Osteocyte (in vitro differentiated cells): ENCODE measurements around the gene XPC. TPM values are rescaled to one million over a fixed set of nuclear protein-coding genes. Genes with fewer than 3 reads are reported as not detected.

Experiments used
- DNase-seq: peaks from one replicate; pipeline ENCODE4 v3.0.0; 2021; ENCODE audit warnings: mixed read lengths; ENCODE audit not compliant: unreplicated experiment; ENCODE audit errors: extremely low spot score
- H3K27ac Mint-ChIP-seq: one replicate; pipeline ENCODE4 v1.8.0; 2021; ENCODE audit warnings: mild to moderate bottlenecking, mixed read lengths; ENCODE audit not compliant: unreplicated experiment
- H3K27me3 Mint-ChIP-seq: one replicate; pipeline ENCODE4 v1.8.0; 2021; ENCODE audit warnings: mixed read lengths; ENCODE audit not compliant: unreplicated experiment
- H3K36me3 Mint-ChIP-seq: one replicate; pipeline ENCODE4 v1.8.0; 2021; ENCODE audit warnings: mixed read lengths; ENCODE audit not compliant: unreplicated experiment
- H3K4me1 Mint-ChIP-seq: one replicate; pipeline ENCODE4 v1.8.0; 2021; ENCODE audit warnings: mixed read lengths; ENCODE audit not compliant: unreplicated experiment
- H3K4me3 Mint-ChIP-seq: one replicate; pipeline ENCODE4 v1.8.0; 2021; ENCODE audit warnings: mild to moderate bottlenecking, moderate library complexity, mixed read lengths; ENCODE audit not compliant: unreplicated experiment
- H3K9me3 Mint-ChIP-seq: one replicate; pipeline ENCODE4 v1.8.0; 2021; ENCODE audit warnings: mixed read lengths; ENCODE audit not compliant: unreplicated experiment
- total RNA-seq: library from RNA; stranded (reverse); gene quantifications from 2 replicates; pipeline ENCODE4 v1.2.1, GENCODE V29; 2021
- TF ChIP-seq, protein P1 (sequence below): fragments of 200-600 bp; sonication (generic); IDR thresholded peaks from 2 replicates; pipeline ENCODE4 v1.5.0; 2021; ENCODE audit warnings: antibody characterized with exemption, mild to moderate bottlenecking, moderate library complexity

Gene XPC
- total RNA-seq, 1 donor from 2014 or later, result 39.4 TPM

DNA sequence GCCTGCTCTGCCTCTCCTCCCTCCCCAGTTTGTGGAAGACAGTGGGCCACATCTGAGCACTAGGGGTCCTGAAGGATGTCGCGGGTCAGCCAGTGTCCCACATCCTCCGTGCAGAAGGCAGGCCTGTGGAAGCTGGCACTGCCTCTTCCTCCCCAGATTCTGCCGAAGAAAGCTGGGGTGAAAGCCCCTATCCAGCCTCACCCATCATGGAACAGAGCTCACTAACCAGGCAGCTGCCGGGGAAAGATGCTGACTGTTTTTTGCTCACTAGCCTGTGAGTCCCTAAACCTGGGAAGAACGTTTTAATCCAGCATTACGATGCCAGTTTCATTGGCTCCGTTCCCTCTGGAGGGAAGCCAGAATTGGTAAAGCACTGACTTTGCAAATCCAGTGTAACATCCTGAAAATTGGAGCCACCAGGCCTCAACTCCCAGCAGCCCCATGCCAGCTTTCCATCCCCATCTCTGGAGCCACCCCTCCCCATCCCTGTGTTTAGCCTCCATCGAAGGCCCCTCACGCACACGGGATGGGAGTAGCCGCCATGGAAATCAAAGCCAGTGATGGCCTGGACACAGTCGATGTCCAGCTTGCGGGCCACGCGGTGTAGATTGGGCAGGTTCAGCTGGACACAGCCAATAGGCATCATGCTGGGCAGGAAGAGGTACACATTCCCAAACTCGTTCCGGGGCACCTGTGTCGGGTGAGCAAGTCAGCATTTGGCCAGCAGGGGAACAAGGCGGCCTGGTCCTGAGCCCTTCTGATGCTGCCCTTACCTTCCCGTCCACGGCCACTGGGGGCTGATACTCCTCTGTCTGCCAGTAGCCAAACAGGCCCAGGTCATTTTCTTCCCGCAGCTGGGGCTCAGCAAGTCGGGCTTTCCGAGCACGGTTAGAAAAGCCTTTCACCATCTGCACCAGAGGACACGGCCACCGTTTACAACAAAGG, 30.1 kb downstream of the XPC start:
- Mint-ChIP-seq H3K36me3 (peaks cover 26% of the 10 kb centered on the region), H3K9me3 (no peaks in the 10 kb centered on the region), H3K4me3 (no peak overlapping the region), H3K27ac (peak overlapping the region; percentile 64), H3K27me3 (no peaks in the 10 kb centered on the region), H3K4me1 (peaks cover 25% of the 10 kb centered on the region)
- TF ChIP-seq, protein P1, sequence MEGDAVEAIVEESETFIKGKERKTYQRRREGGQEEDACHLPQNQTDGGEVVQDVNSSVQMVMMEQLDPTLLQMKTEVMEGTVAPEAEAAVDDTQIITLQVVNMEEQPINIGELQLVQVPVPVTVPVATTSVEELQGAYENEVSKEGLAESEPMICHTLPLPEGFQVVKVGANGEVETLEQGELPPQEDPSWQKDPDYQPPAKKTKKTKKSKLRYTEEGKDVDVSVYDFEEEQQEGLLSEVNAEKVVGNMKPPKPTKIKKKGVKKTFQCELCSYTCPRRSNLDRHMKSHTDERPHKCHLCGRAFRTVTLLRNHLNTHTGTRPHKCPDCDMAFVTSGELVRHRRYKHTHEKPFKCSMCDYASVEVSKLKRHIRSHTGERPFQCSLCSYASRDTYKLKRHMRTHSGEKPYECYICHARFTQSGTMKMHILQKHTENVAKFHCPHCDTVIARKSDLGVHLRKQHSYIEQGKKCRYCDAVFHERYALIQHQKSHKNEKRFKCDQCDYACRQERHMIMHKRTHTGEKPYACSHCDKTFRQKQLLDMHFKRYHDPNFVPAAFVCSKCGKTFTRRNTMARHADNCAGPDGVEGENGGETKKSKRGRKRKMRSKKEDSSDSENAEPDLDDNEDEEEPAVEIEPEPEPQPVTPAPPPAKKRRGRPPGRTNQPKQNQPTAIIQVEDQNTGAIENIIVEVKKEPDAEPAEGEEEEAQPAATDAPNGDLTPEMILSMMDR, result no peak
- DNase-seq, result peak; percentile 66

DNA sequence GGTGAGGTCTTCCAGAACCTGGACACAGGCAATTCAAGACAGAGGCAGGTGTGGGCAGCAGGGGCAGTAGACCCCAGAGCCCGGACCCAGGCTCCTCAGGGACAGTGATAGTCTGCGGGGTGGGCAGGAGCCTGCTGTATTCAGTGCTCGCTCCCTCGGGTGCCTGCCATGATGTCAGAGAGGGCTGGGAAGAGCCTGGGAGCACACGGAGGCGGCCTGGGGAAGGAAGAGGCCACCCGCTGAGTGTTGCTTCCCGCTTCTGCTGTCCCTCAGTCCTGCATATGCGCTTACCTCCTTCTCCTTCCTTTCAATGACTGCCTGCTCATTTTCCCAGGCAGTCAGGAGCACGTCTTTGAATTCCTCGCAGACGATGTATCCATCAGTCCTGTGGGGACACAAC, 30.8 kb downstream of the XPC start:
- Mint-ChIP-seq H3K4me3 (no peak overlapping the region), H3K27me3 (no peaks in the 10 kb centered on the region), H3K4me1 (peaks cover 31% of the 10 kb centered on the region), H3K9me3 (no peaks in the 10 kb centered on the region), H3K36me3 (peaks cover 23% of the 10 kb centered on the region), H3K27ac (peak overlapping the region; percentile 78)
- peak; percentile 44 for DNase-seq
- TF ChIP-seq, protein P1, result no peak

DNA sequence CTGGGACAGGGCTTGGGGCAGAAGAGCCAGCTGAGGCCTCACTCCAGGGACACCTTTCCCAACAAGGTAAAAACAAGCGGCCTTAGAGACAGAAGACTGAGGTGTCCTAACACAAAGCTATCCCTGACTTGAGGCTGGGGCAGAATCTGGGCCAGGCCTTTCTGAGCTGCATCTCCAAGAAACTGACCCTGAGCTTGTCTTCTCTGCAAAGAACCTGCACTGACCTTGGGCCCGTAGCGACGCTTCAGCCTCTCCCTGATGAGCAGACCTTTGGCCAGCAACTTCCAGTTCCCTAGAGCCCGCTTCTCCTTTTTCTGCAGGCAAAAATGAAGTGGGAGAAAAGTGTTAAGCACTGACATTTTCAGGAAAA, 31.4 kb downstream of the XPC start:
- H3K27ac Mint-ChIP-seq, result peak overlapping the region; percentile 100
- no peaks in the 10 kb centered on the region for H3K9me3 Mint-ChIP-seq
- H3K4me3 Mint-ChIP-seq, result no peak overlapping the region
- DNase-seq, result peak; percentile 71
- peaks cover 37% of the 10 kb centered on the region for H3K4me1 Mint-ChIP-seq
- H3K36me3 Mint-ChIP-seq, result peaks cover 19% of the 10 kb centered on the region
- TF ChIP-seq, protein P1, result no peak
- H3K27me3 Mint-ChIP-seq, result no peaks in the 10 kb centered on the region

DNA sequence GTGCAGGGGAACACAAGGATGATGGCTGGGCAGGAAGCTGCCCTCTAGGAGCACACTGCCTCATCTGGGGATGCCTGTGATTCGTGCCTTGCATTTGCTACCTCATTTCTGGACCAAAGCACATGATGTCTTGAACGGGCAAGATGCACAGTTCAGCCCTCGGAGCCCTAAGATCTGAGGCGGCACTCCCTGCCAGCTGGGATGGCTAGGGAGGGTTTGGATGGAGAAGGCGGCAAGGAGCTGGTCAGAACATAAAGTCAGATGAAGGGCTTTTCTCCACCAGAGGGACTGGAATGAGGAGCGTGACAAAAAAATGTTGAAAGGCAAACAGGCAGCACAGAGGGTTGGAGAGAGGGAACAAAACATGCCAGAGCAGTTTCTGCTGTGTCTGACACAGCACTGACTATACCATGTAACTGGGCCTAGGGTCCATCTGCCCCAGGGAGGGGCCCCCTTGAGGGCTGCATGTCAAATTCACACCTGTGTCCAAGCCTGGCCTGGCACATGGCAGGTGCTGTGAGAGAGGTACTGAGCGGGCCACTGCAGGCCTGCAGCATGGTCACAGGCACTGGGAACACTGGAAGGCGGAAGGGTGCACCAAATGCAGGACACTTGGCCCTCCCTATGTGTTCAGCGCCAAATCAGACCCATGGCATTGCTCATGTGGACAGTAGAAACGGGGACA, 31.9 kb downstream of the XPC start:
- no peak for DNase-seq
- Mint-ChIP-seq H3K4me3 (no peak overlapping the region), H3K9me3 (no peaks in the 10 kb centered on the region), H3K27me3 (no peaks in the 10 kb centered on the region), H3K4me1 (peaks cover 42% of the 10 kb centered on the region), H3K36me3 (peaks cover 24% of the 10 kb centered on the region), H3K27ac (peak overlapping the region; percentile 100)
- TF ChIP-seq, protein P1, result no peak
